Ureter (tissue), 1 donor: ENCODE measurements around the gene GPC5. TPM values are rescaled to one million over a fixed set of nuclear protein-coding genes. Genes with fewer than 3 reads are reported as not detected.
"Not testable (repeated sequence)": the region's sequence is repeated elsewhere in the genome, so short reads cannot be mapped to it uniquely, and the experiment has no call there.

Experiments
- DNase-seq: peaks from one replicate; pipeline ENCODE4 v3.0.0-alpha.2; 2020; ENCODE audit warnings: low spot score
- total RNA-seq: library from RNA; stranded (reverse); gene quantifications from one replicate; pipeline ENCODE4 v1.2.4, GENCODE V29; 2023
- donor health status: DM: yes; HTN: yes; CAD: no.

The GPC5 gene
- total RNA-seq, 1 donor from 2014 or later, result 0.39 TPM

- no peak for DNase-seq
Measured at GRCh38 chr13:91649456-91649855, 251.0 kb downstream of the GPC5 start.

DNA sequence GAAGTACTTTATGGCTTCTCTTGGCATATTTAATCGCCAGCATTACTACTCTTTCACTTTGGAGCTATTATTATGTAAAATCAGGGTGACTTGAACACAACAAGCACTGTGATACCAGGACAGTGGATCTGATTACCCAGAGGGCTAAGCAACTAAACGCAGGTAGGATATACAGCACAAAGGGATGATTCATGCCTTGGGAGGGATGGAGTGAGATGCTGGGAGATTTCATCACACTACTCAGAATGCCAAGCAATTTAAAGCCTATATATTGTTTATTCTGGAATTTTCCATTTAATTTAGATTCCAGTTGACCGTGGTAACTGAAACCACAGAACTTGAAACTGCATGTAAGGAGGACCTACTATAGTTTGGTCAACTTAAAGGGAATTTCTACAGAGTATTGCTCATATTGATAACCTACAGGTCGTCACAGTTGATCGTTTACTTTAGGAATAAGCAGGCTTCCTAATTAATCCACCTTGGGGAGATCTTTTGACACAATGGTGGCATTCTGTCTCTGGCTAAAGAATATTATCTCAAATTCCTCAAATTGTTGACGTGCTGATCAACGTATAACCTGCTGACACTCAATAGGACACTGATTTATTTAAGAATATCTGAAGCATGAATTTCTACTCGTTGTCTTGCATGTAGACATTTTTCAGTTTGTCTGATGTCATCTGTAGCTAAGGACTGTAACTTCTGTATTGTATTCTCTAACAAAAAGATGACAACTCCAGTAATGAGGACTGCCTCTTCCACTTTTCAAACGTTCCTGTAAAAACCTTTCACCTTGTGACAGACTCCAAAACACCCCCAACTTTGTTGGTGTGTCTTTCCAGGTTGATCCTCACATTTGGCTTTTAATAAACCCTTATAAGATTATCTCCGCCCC, 254.2 kb downstream of the GPC5 start:
- DNase-seq, result no peak

GRCh38 chr13:91655731-91656130, 257.3 kb downstream of the GPC5 start:
- DNase-seq, result no peak

DNA sequence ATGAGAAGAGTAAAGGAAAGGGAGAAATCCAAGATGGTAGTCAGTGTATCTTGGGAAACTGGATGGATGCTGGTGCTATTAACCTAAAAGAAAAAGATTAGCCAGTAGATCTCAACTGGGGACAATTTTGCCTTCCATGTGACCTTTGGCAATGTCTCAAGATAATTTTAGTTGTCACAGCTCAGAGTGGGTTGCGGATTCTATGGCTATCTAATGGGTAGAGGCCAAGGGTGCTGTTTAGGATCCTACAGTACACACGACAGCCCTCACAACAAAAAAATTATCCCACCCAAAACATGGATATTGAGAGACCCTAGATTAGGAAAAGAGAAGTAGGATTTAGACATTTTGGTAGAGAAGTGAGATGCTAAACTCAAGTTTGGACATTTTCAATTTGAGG, 258.9 kb downstream of the GPC5 start:
- DNase-seq, result no peak

DNA sequence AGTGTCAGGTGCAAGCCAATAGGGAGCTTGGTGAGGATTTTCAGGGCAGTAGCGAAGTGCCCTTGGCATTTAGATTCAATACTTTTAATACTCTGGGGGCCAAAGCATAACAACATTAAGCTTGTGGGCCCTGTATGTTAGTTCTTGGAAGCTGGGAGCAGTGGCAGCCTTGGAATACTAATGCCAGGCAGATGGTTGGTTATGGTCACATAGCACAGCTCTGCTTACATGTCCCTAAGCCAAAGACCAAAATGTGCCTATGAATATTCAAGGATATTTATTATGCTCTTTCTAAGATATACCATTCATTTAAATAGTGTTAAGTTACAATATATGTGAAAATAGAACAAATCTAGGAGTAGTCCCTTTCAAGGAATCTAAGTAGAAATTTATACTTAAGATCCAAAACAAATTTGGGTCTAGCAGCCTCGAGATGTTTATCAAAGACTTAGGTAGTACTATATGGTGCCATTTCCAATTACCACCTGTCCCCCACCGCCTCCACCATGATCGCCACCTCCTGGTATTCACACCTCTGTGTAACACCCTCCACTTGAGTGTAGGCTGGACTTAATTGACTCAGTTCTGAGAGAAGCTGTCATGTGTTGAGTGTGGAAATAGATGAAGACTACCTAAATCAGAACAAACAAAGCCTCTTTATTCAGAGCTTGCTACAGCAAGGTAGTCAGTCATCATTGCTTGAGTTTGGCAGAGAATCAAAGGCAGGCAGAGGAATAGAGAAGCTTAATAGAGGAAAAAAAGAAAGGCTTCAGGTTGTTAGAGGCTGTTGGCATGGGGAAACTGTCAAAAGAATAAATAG, 261.0 kb downstream of the GPC5 start:
- no peak for DNase-seq

DNA sequence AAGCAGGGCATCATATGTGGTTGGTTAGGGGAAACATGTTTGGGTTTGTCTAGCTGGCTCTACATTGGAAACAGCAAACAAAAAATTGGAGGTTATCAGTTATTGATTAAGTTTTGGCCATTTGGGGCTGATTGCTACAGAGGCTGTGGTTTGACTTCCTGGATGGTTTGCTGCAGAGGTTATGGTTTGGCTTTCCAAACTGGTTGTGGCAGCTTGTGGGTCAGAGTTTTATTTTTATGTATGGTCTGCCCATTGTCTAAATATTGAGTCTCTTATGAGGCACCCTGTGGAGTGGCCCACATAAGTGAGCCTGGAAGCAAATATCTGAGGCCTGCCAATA, 261.6 kb downstream of the GPC5 start:
- DNase-seq, result no peak

- DNase-seq, result no peak
Measured at GRCh38 chr13:91661692-91662490, 263.5 kb downstream of the GPC5 start.

GRCh38 chr13:91664039-91664438, 265.6 kb downstream of the GPC5 start:
- DNase-seq, result no peak

GRCh38 chr13:91667486-91667885, 269.1 kb downstream of the GPC5 start:
- DNase-seq, result no peak

GRCh38 chr13:91668866-91669495, 270.6 kb downstream of the GPC5 start:
- no peak for DNase-seq

GRCh38 chr13:91674347-91674746, 275.9 kb downstream of the GPC5 start:
- DNase-seq, result not testable (repeated sequence)

GRCh38 chr13:91684746-91685145, 286.3 kb downstream of the GPC5 start:
- no peak for DNase-seq

DNA sequence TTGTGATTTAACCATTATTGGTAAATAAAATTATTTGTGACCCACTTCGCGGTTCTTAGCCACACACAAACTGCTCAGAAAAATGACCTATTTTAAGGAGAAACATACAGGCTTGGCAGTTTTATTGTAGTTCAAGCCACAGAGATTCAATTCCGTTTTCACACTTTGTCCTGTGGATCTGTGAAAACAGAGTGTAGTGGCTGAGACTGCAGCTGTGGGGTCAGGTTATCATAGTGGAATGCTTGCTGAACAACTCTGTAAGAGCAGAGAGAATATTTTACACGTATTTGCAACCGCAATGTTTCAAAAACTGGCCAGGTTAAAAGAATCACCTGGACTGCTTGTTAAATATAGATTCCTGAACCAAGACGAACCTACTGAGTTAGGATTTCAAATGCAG, 292.5 kb downstream of the GPC5 start:
- DNase-seq, result no peak

DNA sequence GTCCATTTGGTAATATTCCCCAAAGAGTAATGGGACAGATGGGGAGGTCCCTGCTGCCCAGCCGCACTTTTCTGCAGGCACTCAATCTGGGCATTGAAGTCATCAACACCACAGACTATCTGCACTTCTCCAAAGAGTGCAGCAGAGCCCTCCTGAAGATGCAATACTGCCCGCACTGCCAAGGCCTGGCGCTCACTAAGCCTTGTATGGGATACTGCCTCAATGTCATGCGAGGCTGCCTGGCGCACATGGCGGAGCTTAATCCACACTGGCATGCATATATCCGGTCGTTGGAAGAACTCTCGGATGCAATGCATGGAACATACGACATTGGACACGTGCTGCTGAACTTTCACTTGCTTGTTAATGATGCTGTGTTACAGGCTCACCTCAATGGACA, 295.0 kb downstream of the GPC5 start:
- no peak for DNase-seq

- DNase-seq, result no peak
Measured at GRCh38 chr13:91698308-91698707, 299.9 kb downstream of the GPC5 start.

DNA sequence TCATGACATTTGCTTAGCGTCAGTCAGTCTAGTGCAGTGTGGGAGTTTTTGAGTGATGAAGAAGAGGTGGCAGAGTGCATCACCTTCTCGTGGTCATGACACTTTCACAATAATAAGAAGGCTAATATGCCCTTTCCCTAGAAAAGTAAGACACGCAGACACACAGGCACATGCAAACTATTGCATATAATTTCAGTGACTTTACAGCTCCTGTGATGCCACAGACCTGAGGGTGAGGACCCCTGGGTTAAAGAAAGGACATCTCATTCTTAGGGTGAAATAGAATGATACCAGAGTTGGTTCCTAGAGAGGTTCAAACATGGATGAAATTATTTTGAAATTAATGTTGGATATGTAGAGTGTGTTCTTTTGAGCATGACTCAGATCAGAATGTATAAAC, 300.3 kb downstream of the GPC5 start:
- DNase-seq, result no peak

- DNase-seq, result no peak
Measured at GRCh38 chr13:91699863-91700262, 301.4 kb downstream of the GPC5 start.

DNA sequence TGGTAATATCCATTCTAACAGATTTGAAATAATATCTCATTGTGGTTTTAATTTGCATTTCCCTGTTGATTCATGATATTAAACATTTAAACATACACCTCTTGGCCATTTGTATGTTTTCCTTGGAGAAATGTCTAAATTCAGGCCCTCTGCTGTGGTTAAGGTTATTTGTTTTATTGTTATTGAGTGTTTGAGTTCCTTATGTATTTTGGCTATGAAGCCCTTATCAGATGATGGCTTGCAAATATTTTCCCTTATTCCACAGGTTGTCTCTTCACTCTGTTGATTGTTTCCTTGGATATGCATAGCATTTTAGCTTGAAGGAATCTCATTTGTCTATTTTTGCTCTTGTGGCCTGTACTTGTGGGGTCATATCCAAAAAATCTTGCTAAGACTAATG, 303.6 kb downstream of the GPC5 start:
- DNase-seq, result no peak

DNA sequence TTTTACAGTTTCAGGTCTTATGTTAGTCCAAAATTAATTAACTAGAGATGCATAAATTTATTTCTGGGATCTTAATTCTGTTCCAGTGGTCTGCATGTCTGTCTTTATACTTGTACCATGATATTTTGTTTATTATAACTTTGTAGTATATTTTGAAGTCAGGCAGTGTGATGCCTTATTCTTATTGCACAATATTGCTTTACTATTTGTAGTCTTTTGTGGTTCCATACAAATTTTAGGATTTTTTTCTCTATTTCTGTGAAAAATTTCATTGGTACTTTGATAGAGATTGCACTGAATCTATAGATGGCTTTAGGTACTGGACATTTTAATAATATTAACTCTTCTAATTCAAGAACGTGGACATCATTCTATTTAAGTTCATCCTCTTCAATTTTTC, 304.0 kb downstream of the GPC5 start:
- DNase-seq, result no peak

DNA sequence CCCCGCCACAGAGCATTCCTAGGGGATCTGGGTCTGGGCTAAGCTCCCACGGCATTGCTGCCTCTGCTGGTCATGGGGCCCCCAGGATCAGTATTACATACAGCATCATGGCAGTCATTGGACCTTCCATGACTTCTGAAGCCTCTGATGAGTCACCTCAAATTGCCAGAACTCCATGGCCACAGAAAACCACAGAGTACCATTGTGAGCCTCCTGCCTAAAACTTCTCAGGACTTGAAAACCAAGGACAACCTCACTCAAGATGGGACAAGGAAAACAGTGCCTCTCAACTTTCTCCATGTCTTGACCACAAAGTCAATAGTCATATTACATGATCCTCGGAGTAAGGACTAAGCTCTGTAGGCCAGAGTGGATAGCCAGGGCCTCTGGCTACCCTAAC, 306.0 kb downstream of the GPC5 start:
- DNase-seq, result no peak

- no peak for DNase-seq
Measured at GRCh38 chr13:91708558-91708957, 310.1 kb downstream of the GPC5 start.

GRCh38 chr13:91709180-91709579, 310.8 kb downstream of the GPC5 start:
- DNase-seq, result no peak
